ENCODE results near the gene USH2A. TPM values are rescaled to one million over a fixed set of nuclear protein-coding genes. Genes with fewer than 3 reads are reported as not detected.
A peak's percentile ranks its signal among the peaks of the same experiment; 100 is the strongest.

The USH2A gene
- total RNA-seq, 1 donor from 2014 or later = not detected

- H3K9me3 ChIP-seq = no peaks in the 10 kb centered on the region
- no peaks in the 10 kb centered on the region for H3K27me3 ChIP-seq
- peak; percentile 71 for ATAC-seq
- no peaks in the 10 kb centered on the region for H3K36me3 ChIP-seq
- TF ChIP-seq, protein P1, sequence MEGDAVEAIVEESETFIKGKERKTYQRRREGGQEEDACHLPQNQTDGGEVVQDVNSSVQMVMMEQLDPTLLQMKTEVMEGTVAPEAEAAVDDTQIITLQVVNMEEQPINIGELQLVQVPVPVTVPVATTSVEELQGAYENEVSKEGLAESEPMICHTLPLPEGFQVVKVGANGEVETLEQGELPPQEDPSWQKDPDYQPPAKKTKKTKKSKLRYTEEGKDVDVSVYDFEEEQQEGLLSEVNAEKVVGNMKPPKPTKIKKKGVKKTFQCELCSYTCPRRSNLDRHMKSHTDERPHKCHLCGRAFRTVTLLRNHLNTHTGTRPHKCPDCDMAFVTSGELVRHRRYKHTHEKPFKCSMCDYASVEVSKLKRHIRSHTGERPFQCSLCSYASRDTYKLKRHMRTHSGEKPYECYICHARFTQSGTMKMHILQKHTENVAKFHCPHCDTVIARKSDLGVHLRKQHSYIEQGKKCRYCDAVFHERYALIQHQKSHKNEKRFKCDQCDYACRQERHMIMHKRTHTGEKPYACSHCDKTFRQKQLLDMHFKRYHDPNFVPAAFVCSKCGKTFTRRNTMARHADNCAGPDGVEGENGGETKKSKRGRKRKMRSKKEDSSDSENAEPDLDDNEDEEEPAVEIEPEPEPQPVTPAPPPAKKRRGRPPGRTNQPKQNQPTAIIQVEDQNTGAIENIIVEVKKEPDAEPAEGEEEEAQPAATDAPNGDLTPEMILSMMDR (IDR thresholded peaks at IDR 0.05) = peak; percentile 36
- no peak overlapping the region for H3K27ac ChIP-seq
- H3K4me1 ChIP-seq = no peaks in the 10 kb centered on the region
- intact Hi-C loops (cut with DNase I) = no loop called here
- DNase-seq = no peak
- H3K4me3 ChIP-seq = no peak overlapping the region
These were observed 112.5 kb downstream of the USH2A start for GRCh38 chr1:216310776-216311175.

- intact Hi-C loops (cut with DNase I) = no loop called here
- H3K4me3 ChIP-seq = no peak overlapping the region
- no peaks in the 10 kb centered on the region for H3K36me3 ChIP-seq
- ATAC-seq (no peak), DNase-seq (no peak)
- no peak overlapping the region for H3K27ac ChIP-seq
- no peaks in the 10 kb centered on the region for H3K27me3 ChIP-seq
- no peaks in the 10 kb centered on the region for H3K4me1 ChIP-seq
- TF ChIP-seq, protein P1 (IDR thresholded peaks at IDR 0.05) = no peak
- no peaks in the 10 kb centered on the region for H3K9me3 ChIP-seq
These were observed 116.4 kb downstream of the USH2A start for GRCh38 chr1:216306830-216307229.

GRCh38 chr1:216303690-216304089 lies 119.6 kb downstream of the USH2A start:
- no peaks in the 10 kb centered on the region for H3K27me3 ChIP-seq
- no peak overlapping the region for H3K27ac ChIP-seq
- no peaks in the 10 kb centered on the region for H3K9me3 ChIP-seq
- TF ChIP-seq, protein P1 (IDR thresholded peaks at IDR 0.05) = no peak
- intact Hi-C loops (cut with DNase I) = no loop called here
- H3K36me3 ChIP-seq = no peaks in the 10 kb centered on the region
- no peak for DNase-seq
- H3K4me1 ChIP-seq = no peaks in the 10 kb centered on the region
- no peak overlapping the region for H3K4me3 ChIP-seq
- no peak for ATAC-seq

- TF ChIP-seq, protein P1 (IDR thresholded peaks at IDR 0.05) = no peak
- Histone ChIP-seq H3K4me3 (no peak overlapping the region), H3K36me3 (no peaks in the 10 kb centered on the region), H3K27ac (no peak overlapping the region), H3K4me1 (no peaks in the 10 kb centered on the region), H3K27me3 (no peaks in the 10 kb centered on the region), H3K9me3 (no peaks in the 10 kb centered on the region)
- DNase-seq = no peak
- ATAC-seq = no peak
- intact Hi-C loops (cut with DNase I) = no loop called here
These were observed 129.6 kb downstream of the USH2A start for GRCh38 chr1:216293683-216294082.

GRCh38 chr1:216290074-216290473 lies 133.2 kb downstream of the USH2A start:
- no peak overlapping the region for H3K4me3 ChIP-seq
- H3K36me3 ChIP-seq = no peaks in the 10 kb centered on the region
- ATAC-seq (no peak), DNase-seq (no peak)
- H3K27ac ChIP-seq = no peak overlapping the region
- H3K4me1 ChIP-seq = no peaks in the 10 kb centered on the region
- H3K9me3 ChIP-seq = no peaks in the 10 kb centered on the region
- no peaks in the 10 kb centered on the region for H3K27me3 ChIP-seq
- TF ChIP-seq, protein P1 (IDR thresholded peaks at IDR 0.05) = no peak
- intact Hi-C loops (cut with DNase I) = no loop called here

DNA sequence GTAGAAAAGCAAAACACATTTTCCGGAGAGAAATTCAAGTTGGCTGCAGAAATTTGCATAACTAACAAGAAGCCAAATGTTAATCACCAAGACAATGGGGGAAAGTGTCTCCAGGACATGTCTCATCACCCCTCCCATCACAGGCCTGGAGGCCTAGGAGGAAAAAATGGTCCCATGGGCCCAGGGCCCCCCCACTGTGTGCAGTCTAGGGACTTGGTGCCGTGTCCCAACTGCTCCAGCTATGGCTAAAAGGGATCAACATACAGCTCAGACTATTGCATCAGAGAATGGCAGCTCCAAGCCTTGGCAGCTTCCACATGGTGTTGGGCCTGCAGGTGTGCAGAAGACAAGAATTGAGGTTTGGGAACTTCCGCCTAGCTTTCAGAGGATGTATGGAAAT lies 138.2 kb downstream of the USH2A start:
- H3K27ac ChIP-seq = no peak overlapping the region
- H3K4me3 ChIP-seq = no peak overlapping the region
- TF ChIP-seq, protein P1 (IDR thresholded peaks at IDR 0.05) = no peak
- ATAC-seq = no peak
- H3K36me3 ChIP-seq = no peaks in the 10 kb centered on the region
- no peaks in the 10 kb centered on the region for H3K27me3 ChIP-seq
- intact Hi-C loops (cut with DNase I) = no loop called here
- H3K4me1 ChIP-seq = no peaks in the 10 kb centered on the region
- H3K9me3 ChIP-seq = no peaks in the 10 kb centered on the region
- no peak for DNase-seq
